Measurements from ENCODE around the gene ZFHX3.

ZFHX3 gene

GRCh38 chr16:72956124-72957064 lies 91.5 kb downstream of the ZFHX3 start:
- Mint-ChIP-seq H3K9me3 (no peaks in the 10 kb centered on the region), H3K4me1 (peaks cover 3 to 6% of the 10 kb centered on the region in 2 donors), H3K4me3 (no peak overlapping the region), H3K27ac (no peak overlapping the region), H3K36me3 (peaks cover 11 to 34% of the 10 kb centered on the region in 2 donors), H3K27me3 (no peaks in the 10 kb centered on the region)
- ATAC-seq (replicated peaks) = no peak
- no peak for DNase-seq

- H3K9me3 Mint-ChIP-seq = no peaks in the 10 kb centered on the region
- no peaks in the 10 kb centered on the region for H3K27me3 Mint-ChIP-seq
- no peak for DNase-seq
- no peak overlapping the region for H3K4me3 Mint-ChIP-seq
- ATAC-seq (replicated peaks) = no peak
- H3K4me1 Mint-ChIP-seq = peaks cover 0 to 6% of the 10 kb centered on the region in 2 donors
- no peak overlapping the region for H3K27ac Mint-ChIP-seq
- peaks cover 18 to 32% of the 10 kb centered on the region in 2 donors for H3K36me3 Mint-ChIP-seq
These were observed 95.1 kb downstream of the ZFHX3 start for GRCh38 chr16:72952811-72953271.

GRCh38 chr16:72952404-72952803 lies 95.5 kb downstream of the ZFHX3 start:
- H3K4me1 Mint-ChIP-seq = peaks cover 0 to 6% of the 10 kb centered on the region in 2 donors
- H3K27ac Mint-ChIP-seq = no peak overlapping the region
- no peak for DNase-seq
- no peak overlapping the region for H3K4me3 Mint-ChIP-seq
- no peaks in the 10 kb centered on the region for H3K9me3 Mint-ChIP-seq
- H3K36me3 Mint-ChIP-seq = peaks cover 18 to 31% of the 10 kb centered on the region in 2 donors
- H3K27me3 Mint-ChIP-seq = no peaks in the 10 kb centered on the region
- ATAC-seq (replicated peaks) = no peak

GRCh38 chr16:72951916-72952315 lies 96.0 kb downstream of the ZFHX3 start:
- no peak for DNase-seq
- Mint-ChIP-seq H3K36me3 (peaks cover 18 to 28% of the 10 kb centered on the region in 2 donors), H3K27ac (no peak overlapping the region), H3K4me3 (no peak overlapping the region), H3K9me3 (no peaks in the 10 kb centered on the region), H3K27me3 (no peaks in the 10 kb centered on the region), H3K4me1 (peaks cover 3 to 6% of the 10 kb centered on the region in 2 donors)
- no peak for ATAC-seq (replicated peaks)

- H3K27me3 Mint-ChIP-seq = no peaks in the 10 kb centered on the region
- peak overlapping the region; percentile 43 for H3K27ac Mint-ChIP-seq
- peaks cover 3 to 6% of the 10 kb centered on the region in 2 donors for H3K4me1 Mint-ChIP-seq
- no peak overlapping the region for H3K4me3 Mint-ChIP-seq
- ATAC-seq (replicated peaks) (no peak), DNase-seq (no peak)
- no peaks in the 10 kb centered on the region for H3K9me3 Mint-ChIP-seq
- H3K36me3 Mint-ChIP-seq = peaks cover 18 to 25% of the 10 kb centered on the region in 2 donors
These were observed 97.3 kb downstream of the ZFHX3 start for GRCh38 chr16:72950669-72951068.

- H3K9me3 Mint-ChIP-seq = no peaks in the 10 kb centered on the region
- H3K36me3 Mint-ChIP-seq = peaks cover 18 to 23% of the 10 kb centered on the region in 2 donors
- no peak for DNase-seq
- no peak for ATAC-seq (replicated peaks)
- no peak overlapping the region for H3K4me3 Mint-ChIP-seq
- H3K27ac Mint-ChIP-seq = no peak overlapping the region
- peaks cover 3 to 6% of the 10 kb centered on the region in 2 donors for H3K4me1 Mint-ChIP-seq
- H3K27me3 Mint-ChIP-seq = no peaks in the 10 kb centered on the region
These were observed 99.6 kb downstream of the ZFHX3 start for GRCh38 chr16:72948238-72948829.

GRCh38 chr16:72947379-72948237 lies 100.3 kb downstream of the ZFHX3 start:
- no peak overlapping the region for H3K27ac Mint-ChIP-seq
- peaks cover 18 to 23% of the 10 kb centered on the region in 2 donors for H3K36me3 Mint-ChIP-seq
- H3K4me3 Mint-ChIP-seq = no peak overlapping the region
- DNase-seq = no peak
- no peak for ATAC-seq (replicated peaks)
- H3K4me1 Mint-ChIP-seq = peaks cover 3 to 6% of the 10 kb centered on the region in 2 donors
- H3K27me3 Mint-ChIP-seq = no peaks in the 10 kb centered on the region
- H3K9me3 Mint-ChIP-seq = no peaks in the 10 kb centered on the region

GRCh38 chr16:72946474-72947194 lies 101.3 kb downstream of the ZFHX3 start:
- H3K9me3 Mint-ChIP-seq = no peaks in the 10 kb centered on the region
- no peak for DNase-seq
- no peak overlapping the region for H3K4me3 Mint-ChIP-seq
- H3K36me3 Mint-ChIP-seq = peaks cover 16 to 24% of the 10 kb centered on the region in 2 donors
- no peak for ATAC-seq (replicated peaks)
- H3K27ac Mint-ChIP-seq = no peak overlapping the region
- H3K27me3 Mint-ChIP-seq = no peaks in the 10 kb centered on the region
- H3K4me1 Mint-ChIP-seq = peaks cover 0 to 3% of the 10 kb centered on the region in 2 donors

- Mint-ChIP-seq H3K4me1 (peaks cover 0 to 3% of the 10 kb centered on the region in 2 donors), H3K4me3 (no peak overlapping the region), H3K9me3 (no peaks in the 10 kb centered on the region), H3K27ac (no peak overlapping the region), H3K27me3 (no peaks in the 10 kb centered on the region), H3K36me3 (peaks cover 16 to 24% of the 10 kb centered on the region in 2 donors)
- no peak for ATAC-seq (replicated peaks)
- DNase-seq = no peak
These were observed 101.9 kb downstream of the ZFHX3 start for GRCh38 chr16:72946063-72946462.

- Mint-ChIP-seq H3K9me3 (no peaks in the 10 kb centered on the region), H3K27ac (no peak overlapping the region), H3K4me3 (no peak overlapping the region), H3K27me3 (no peaks in the 10 kb centered on the region), H3K36me3 (peaks cover 13 to 21% of the 10 kb centered on the region in 2 donors), H3K4me1 (peaks cover 0 to 3% of the 10 kb centered on the region in 2 donors)
- no peak for DNase-seq
- no peak for ATAC-seq (replicated peaks)
These were observed 102.3 kb downstream of the ZFHX3 start for GRCh38 chr16:72945611-72946010.

GRCh38 chr16:72944757-72945485 lies 103.0 kb downstream of the ZFHX3 start:
- Mint-ChIP-seq H3K27ac (no peak overlapping the region), H3K36me3 (peaks cover 6 to 14% of the 10 kb centered on the region in 2 donors), H3K9me3 (no peaks in the 10 kb centered on the region), H3K27me3 (no peaks in the 10 kb centered on the region), H3K4me3 (no peak overlapping the region), H3K4me1 (peaks cover 0 to 5% of the 10 kb centered on the region in 2 donors)
- DNase-seq = no peak
- no peak for ATAC-seq (replicated peaks)

GRCh38 chr16:72942021-72942420 lies 105.9 kb downstream of the ZFHX3 start:
- DNase-seq (no peak), ATAC-seq (replicated peaks) (no peak)
- H3K27ac Mint-ChIP-seq = no peak overlapping the region
- peaks cover 0 to 1% of the 10 kb centered on the region in 2 donors for H3K4me1 Mint-ChIP-seq
- no peaks in the 10 kb centered on the region for H3K27me3 Mint-ChIP-seq
- peaks cover 0 to 4% of the 10 kb centered on the region in 2 donors for H3K36me3 Mint-ChIP-seq
- no peak overlapping the region for H3K4me3 Mint-ChIP-seq
- H3K9me3 Mint-ChIP-seq = no peaks in the 10 kb centered on the region

GRCh38 chr16:72940886-72941285 lies 107.0 kb downstream of the ZFHX3 start:
- Mint-ChIP-seq H3K36me3 (peaks cover 0 to 9% of the 10 kb centered on the region in 2 donors), H3K4me1 (peaks cover 0 to 1% of the 10 kb centered on the region in 2 donors), H3K9me3 (peaks cover 0 to 3% of the 10 kb centered on the region in 2 donors), H3K27ac (no peak overlapping the region), H3K27me3 (no peaks in the 10 kb centered on the region), H3K4me3 (no peak overlapping the region)
- ATAC-seq (replicated peaks) (no peak), DNase-seq (no peak)
